Fibroblast of mammary gland (primary cell): ENCODE measurements around the gene SMG6.
"Not testable (repeated sequence)": the region's sequence is repeated elsewhere in the genome, so short reads cannot be mapped to it uniquely, and the experiment has no call there.

Experiments
- DNase-seq: peaks from one replicate; pipeline ENCODE4 v3.0.0-alpha.2; 2010; ENCODE audit warnings: low read depth
- H3K4me3 ChIP-seq: 2 replicates; pipeline ENCODE4 v1.5.1; 2011; ENCODE audit warnings: low read depth, mild to moderate bottlenecking, low read length, moderate library complexity; ENCODE audit not compliant: control insufficient read depth
- CTCF ChIP-seq: conservative IDR thresholded peaks from 2 replicates; pipeline ENCODE4 v1.5.1; 2011; ENCODE audit warnings: low read depth, low read length, inconsistent platforms; ENCODE audit not compliant: control insufficient read depth, insufficient read depth

Gene SMG6

GRCh38 chr17:2263183-2264066 lies 40.2 kb downstream of the SMG6 start:
- DNase-seq = peak; percentile 53
- H3K4me3 ChIP-seq = no peak overlapping the region
- no peak for TF ChIP-seq CTCF

GRCh38 chr17:2262135-2262587 lies 41.4 kb downstream of the SMG6 start:
- DNase-seq = peak; percentile 91
- H3K4me3 ChIP-seq = no peak overlapping the region
- TF ChIP-seq CTCF = no peak

- no peak for TF ChIP-seq CTCF
- peak; percentile 81 for DNase-seq
- no peak overlapping the region for H3K4me3 ChIP-seq
Observed at GRCh38 chr17:2259769-2260536, 43.6 kb downstream of the SMG6 start.

GRCh38 chr17:2258830-2259229 lies 44.8 kb downstream of the SMG6 start:
- not testable (repeated sequence) for DNase-seq, H3K4me3 ChIP-seq

GRCh38 chr17:2253768-2254406 lies 49.7 kb downstream of the SMG6 start:
- no peak for TF ChIP-seq CTCF
- no peak for DNase-seq
- H3K4me3 ChIP-seq = no peak overlapping the region

- no peak overlapping the region for H3K4me3 ChIP-seq
- no peak for TF ChIP-seq CTCF
- no peak for DNase-seq
Observed at GRCh38 chr17:2253362-2253761, 50.2 kb downstream of the SMG6 start.
